Measurements from ENCODE around the gene MTFR1L.

MTFR1L gene

DNA sequence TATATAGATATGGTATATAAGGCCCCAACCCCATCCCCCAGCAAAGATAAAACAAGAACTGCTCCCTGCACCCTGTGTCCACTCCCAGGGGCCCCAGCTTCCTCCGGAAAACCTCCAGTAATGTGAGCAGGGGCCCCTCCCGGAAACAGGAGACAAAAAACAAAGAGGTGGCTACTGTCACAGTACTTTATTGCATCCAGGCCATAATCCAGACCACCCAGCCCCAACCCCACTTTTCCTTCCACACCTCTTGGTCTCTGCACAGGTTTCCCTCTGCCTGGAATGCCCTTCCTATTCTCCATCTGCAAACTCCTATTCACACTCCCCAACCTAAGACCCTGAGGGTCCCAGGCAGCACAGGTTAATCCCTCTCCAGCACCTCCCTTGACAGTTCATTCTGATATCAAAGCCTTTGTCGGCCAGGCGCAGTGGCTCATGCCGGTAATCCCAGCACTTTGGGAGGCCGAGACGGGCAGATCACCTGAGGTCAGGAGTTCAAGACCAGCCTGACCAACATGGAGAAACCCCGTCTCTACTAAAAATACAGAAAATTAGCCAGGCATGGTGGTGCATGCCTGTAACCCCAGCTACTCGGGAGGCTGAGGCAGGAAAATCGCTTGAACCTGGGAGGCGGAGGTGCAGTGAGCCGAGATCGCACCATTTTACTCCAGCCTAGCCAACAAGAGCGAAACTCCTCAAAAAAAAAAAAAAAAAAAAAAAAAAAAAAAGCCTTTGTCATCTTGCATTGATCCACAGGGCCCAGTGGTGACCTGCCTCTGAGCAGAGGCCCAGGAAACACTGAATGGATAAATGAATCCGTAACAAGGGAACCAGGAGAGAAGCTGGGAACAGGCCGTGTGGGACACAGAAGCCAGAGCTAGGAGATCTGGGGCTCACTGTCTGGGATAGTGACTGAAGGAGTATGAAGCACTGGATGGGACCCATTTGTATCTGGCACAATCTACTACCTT lies 41.8 kb downstream of the MTFR1L start:
- DNase-seq (ENCODE audit: low read depth) = no peak

- DNase-seq (ENCODE audit: low read depth) = no peak
These were observed 43.2 kb downstream of the MTFR1L start for GRCh38 chr1:25862785-25863485.

DNA sequence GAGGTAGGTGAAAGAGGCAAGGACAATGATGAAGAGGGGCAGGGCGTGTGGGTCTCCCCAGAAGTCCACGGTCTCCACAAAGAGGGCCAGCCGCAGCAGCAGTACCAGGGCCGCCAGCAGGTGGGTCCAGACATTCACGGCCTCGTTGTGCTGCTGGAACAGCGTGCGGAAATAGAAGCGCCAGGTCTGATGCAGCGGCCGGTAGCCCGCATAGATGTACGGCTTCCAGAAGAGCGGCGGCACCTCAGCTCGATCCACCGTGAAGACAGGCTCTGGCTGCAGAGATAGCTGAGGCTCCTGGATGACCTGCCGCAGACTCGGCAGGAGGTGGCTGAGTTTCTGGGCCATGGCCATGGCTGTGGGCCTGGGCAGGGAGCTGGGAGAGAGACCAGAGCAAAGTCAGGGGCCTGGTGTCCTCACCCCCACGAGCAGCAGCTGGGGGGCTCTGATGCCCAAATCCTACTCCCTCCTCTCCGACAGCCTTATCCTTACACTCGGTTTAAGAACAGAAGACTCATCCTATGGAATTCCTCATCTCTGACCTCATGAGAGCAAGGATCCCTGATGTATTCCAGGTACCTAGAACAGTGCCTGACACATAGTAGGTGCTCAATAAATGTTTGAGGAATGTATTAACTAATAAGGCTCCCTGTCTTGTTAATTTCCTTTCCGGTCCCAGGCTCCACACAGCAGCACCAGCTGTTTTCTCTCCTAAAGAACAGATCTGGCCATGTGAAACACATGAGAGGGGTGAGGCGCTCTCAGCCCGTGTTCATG lies 43.9 kb downstream of the MTFR1L start:
- DNase-seq (ENCODE audit: low read depth) = no peak

- no peak for DNase-seq (ENCODE audit: low read depth)
These were observed 44.7 kb downstream of the MTFR1L start for GRCh38 chr1:25864434-25864833.

DNA sequence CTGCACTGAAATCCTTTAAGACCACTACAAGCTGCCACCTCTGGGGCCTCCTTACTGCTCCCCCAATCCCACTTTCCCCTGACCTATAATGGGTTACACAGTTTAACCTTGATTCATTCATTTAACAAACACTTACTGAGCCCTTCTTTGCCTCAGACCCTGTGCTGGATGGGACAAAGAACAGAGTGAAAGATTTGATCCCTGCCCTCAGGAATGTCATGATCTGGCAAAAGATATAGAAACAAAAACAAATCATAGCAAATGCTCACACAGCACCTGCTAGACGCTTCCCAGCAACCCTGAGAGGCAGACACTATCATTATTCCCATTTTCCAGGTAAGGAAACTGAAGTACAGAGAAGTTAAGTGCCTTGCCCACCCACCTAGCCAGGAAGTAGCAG lies 46.5 kb downstream of the MTFR1L start:
- no peak for DNase-seq (ENCODE audit: low read depth)

GRCh38 chr1:25867210-25867991 lies 47.6 kb downstream of the MTFR1L start:
- no peak for DNase-seq (ENCODE audit: low read depth)

- no peak for DNase-seq (ENCODE audit: low read depth)
These were observed 50.3 kb downstream of the MTFR1L start for GRCh38 chr1:25869909-25870606.

GRCh38 chr1:25870614-25871013 lies 50.9 kb downstream of the MTFR1L start:
- no peak for DNase-seq (ENCODE audit: low read depth)

GRCh38 chr1:25871086-25871703 lies 51.4 kb downstream of the MTFR1L start:
- no peak for DNase-seq (ENCODE audit: low read depth)

DNA sequence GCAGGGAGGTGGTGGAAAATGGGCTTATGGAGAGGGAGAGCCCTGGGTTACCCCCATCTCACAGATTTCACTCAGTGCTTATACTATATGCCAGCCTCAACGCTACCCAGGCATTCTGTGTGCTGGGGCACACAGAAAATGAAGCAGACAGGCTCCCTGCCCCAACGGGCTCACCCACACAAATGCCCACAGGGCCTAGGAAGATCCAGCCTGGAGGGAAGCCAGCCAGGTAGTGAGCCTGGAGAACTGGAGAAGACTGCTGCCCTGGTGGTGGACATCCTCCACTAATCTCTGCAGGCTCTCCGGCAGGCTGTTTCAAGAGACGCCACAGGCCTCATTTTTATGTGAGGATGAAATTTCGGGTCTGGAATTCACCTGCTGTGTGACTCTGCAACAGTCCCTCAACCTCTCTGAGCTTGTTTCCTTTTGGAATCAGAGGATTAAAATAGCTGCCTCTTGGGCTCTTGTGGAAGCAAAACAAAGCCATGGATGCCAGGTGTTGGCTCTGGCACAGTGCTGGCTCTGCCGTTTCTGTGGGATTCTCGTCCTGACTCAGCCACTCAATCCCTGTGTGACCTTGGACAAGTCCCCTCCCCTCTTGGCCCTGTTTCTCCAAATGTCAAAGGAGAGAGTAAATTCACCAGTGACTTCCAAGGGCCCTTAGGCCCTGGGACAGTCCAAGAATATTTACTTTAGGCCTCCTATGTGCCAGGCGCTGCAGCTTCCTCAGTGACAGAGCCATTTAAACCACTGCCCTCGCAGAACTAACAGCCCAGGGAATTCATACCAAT lies 52.1 kb downstream of the MTFR1L start:
- no peak for DNase-seq (ENCODE audit: low read depth)

GRCh38 chr1:25872713-25873112 lies 53.0 kb downstream of the MTFR1L start:
- DNase-seq (ENCODE audit: low read depth) = no peak

- DNase-seq (ENCODE audit: low read depth) = no peak
These were observed 53.4 kb downstream of the MTFR1L start for GRCh38 chr1:25873120-25873519.

DNA sequence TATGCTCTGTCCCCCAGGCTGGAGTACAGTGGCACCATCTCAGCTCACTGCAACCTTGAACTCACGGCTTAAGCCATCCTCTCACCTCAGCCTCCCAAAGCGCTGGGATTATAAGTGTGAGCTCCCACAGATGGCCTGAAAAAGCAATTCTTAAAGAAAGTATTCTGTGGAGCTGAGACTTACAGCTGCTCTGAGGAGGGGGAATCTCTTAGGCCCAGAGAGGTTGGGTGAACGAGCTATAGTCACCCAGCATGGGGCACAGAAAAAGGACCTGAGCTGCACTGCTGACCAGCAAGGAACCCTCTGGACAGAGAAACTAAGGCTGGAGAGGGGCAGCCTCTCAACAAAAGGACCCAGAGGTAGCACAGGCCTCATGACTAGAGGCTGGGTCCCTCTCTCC lies 54.5 kb downstream of the MTFR1L start:
- DNase-seq (ENCODE audit: low read depth) = no peak

DNA sequence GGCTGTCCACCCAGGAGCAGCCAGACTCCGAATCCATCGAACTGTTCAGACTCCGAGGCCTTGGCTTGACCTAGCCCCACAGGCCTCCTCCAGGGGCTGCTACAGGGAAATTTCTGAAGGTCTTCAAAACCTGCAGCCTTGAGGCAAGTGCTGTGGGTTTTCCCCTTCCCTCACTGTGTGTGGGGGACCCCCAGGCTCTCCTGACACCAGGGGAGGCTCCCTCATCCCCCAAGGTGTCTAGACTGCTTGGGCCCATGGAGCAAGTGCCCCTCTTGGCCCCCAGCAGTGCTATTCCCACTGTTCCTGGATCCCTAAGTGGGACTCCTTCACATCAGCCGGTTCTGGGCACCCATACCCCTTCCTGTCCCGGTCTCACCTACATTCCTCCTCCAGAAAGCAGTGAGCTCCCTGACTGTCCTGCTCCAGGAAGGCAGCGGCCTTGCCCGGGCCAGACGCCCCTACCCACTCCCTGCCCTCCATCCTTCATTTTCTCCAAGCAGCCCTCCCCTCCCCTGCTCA lies 54.9 kb downstream of the MTFR1L start:
- DNase-seq (ENCODE audit: low read depth) = no peak

- peak; percentile 22 for DNase-seq (ENCODE audit: low read depth)
These were observed 55.6 kb downstream of the MTFR1L start, which contains the start of gene PAQR7 for GRCh38 chr1:25875154-25875855. PAQR7 (minus strand) TSS chr1:25875708; CDS start chr1:25863839, 11,869 bp downstream.

- no peak for DNase-seq (ENCODE audit: low read depth)
These were observed 56.3 kb downstream of the MTFR1L start for GRCh38 chr1:25875856-25876692.

DNA sequence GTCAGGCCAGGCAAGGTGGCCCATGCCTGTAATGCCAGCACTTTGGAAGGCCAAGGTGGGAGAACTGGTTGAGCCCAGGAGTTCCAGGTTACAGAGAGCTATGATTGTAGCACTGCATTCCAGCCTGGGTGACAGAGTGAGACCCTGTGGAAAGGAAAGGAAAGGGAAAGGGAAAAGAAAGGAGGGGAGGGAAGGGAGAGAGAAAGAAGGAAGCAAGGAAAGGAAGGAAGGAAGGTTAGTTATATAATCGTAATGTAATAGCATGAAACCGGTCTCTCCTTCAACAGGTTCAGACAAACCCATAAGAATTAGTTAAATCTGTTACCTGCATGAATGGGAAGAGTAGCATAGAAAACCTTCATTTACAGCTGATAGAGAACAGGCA lies 56.9 kb downstream of the MTFR1L start:
- no peak for DNase-seq (ENCODE audit: low read depth)

DNA sequence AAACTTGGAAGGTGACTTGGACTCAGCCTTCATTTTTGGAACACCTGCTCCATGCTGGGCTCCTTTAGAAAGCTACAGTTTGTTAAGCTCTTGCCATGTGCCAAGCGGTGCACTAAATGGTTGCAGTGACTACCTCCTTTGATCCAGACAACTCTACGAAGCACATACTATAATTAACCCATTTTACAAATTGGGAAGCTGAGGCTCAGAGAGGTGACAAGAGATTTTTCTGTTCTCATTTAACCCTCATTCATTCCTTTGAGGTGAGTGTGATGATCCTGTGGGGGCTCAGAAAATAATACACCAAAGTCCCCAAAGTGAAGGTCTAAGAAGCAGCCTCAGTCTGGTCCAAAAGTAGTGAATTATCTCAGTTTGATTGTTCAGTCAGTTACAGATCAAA lies 57.4 kb downstream of the MTFR1L start:
- DNase-seq (ENCODE audit: low read depth) = no peak

All from stimulated activated CD8-positive, alpha-beta memory T cell treated with anti-CD3 and anti-CD28 coated beads, Interleukin-15, amount 100 ng/mL, for 24 hours (primary cell).